ENCODE measurements around the gene ARRDC2. TPM values are rescaled to one million over a fixed set of nuclear protein-coding genes. Genes with fewer than 3 reads are reported as not detected.
A peak's percentile ranks its signal among the peaks of the same experiment; 100 is the strongest.

The ARRDC2 gene
- total RNA-seq, 4 donors from 2014 or later: 31.9 to 64.6 (median 47.5) TPM

- Histone ChIP-seq H3K27ac (peak overlapping the region in 3 of 4 donors; percentile 79 to 83 (median 81)), H3K9me3 (no peaks in the 10 kb centered on the region), H3K27me3 (no peaks in the 10 kb centered on the region), H3K36me3 (peaks cover 0 to 43% of the 10 kb centered on the region in 2 donors), H3K4me3 (no peak overlapping the region), H3K4me1 (peaks cover 0 to 76% (median 28%) of the 10 kb centered on the region in 3 donors)
- no peak for ATAC-seq
- no peak for TF ChIP-seq POLR2AphosphoS5 (IDR thresholded peaks at IDR 0.05)
- no peak for TF ChIP-seq POLR2A (IDR thresholded peaks at IDR 0.05)
- no peak for TF ChIP-seq EP300 (IDR thresholded peaks at IDR 0.05)
- 71 to 87% methylated on average over 1 to 4 of the region's 14 CpGs for WGBS, 2 donors (ENCODE audit: low coverage in 1 of 2)
These were observed 8.4 kb downstream of the ARRDC2 start for GRCh38 chr19:18016209-18016910.

- H3K36me3 ChIP-seq: peaks cover 0 to 33% of the 10 kb centered on the region in 2 donors
- peaks cover 0 to 84% (median 31%) of the 10 kb centered on the region in 3 donors for H3K4me1 ChIP-seq
- no peaks in the 10 kb centered on the region for H3K27me3 ChIP-seq
- H3K9me3 ChIP-seq: no peaks in the 10 kb centered on the region
- TF ChIP-seq EP300 (IDR thresholded peaks at IDR 0.05) (no peak), POLR2AphosphoS5 (IDR thresholded peaks at IDR 0.05) (peak; percentile 8), CTCF (IDR thresholded peaks at IDR 0.05) (no peak), POLR2A (IDR thresholded peaks at IDR 0.05) (no peak)
- peak overlapping the region in 3 of 4 donors; percentile 79 to 83 (median 81) for H3K27ac ChIP-seq
- peak; percentile 6 for ATAC-seq
- no peak overlapping the region for H3K4me3 ChIP-seq
- WGBS, 2 donors (ENCODE audit: low coverage in 1 of 2): 74 to 77% methylated on average over 6 to 15 of the region's 15 CpGs
These were observed 9.5 kb downstream of the ARRDC2 start for GRCh38 chr19:18017275-18018083.

GRCh38 chr19:18020212-18021085 lies 12.5 kb downstream of the ARRDC2 start:
- WGBS, 2 donors (ENCODE audit: low coverage in 1 of 2): 32 to 77% methylated on average over 3 to 12 of the region's 16 CpGs
- ATAC-seq: peak; percentile 82

GRCh38 chr19:18021121-18021755 lies 13.3 kb downstream of the ARRDC2 start:
- H3K4me3 ChIP-seq: no peak overlapping the region
- TF ChIP-seq POLR2AphosphoS5 (IDR thresholded peaks at IDR 0.05): peak; percentile 64
- TF ChIP-seq POLR2A (IDR thresholded peaks at IDR 0.05): no peak
- H3K4me1 ChIP-seq: peaks cover 0 to 84% (median 37%) of the 10 kb centered on the region in 3 donors
- H3K36me3 ChIP-seq: no peaks in the 10 kb centered on the region
- peak overlapping the region; percentile 31 to 83 (median 80) for H3K27ac ChIP-seq
- H3K27me3 ChIP-seq: no peaks in the 10 kb centered on the region
- H3K9me3 ChIP-seq: no peaks in the 10 kb centered on the region
- WGBS, 2 donors (ENCODE audit: low coverage in 1 of 2): 0 to 50% methylated on average over 2 to 3 of the region's 21 CpGs
- ATAC-seq: peak; percentile 60

More at GRCh38 chr19:18020212-18021085, 12.5 kb downstream of the ARRDC2 start:
- Histone ChIP-seq H3K27ac (peak overlapping the region; percentile 3 to 83 (median 80)), H3K4me1 (peaks cover 0 to 86% (median 37%) of the 10 kb centered on the region in 3 donors), H3K9me3 (no peaks in the 10 kb centered on the region), H3K36me3 (peaks cover 0 to 3% of the 10 kb centered on the region in 2 donors), H3K27me3 (no peaks in the 10 kb centered on the region), H3K4me3 (peak overlapping the region in 1 of 2 donors; percentile 8)
- no peak for TF ChIP-seq POLR2A (IDR thresholded peaks at IDR 0.05)
- no peak for TF ChIP-seq EP300 (IDR thresholded peaks at IDR 0.05)
- peak; percentile 75 for TF ChIP-seq POLR2AphosphoS5 (IDR thresholded peaks at IDR 0.05)
- peak in 2 of 4 experiments; percentile 32 to 43 for TF ChIP-seq CTCF (IDR thresholded peaks at IDR 0.05)

GRCh38 chr19:18023622-18024251 lies 15.8 kb downstream of the ARRDC2 start:
- Histone ChIP-seq H3K36me3 (no peaks in the 10 kb centered on the region), H3K9me3 (no peaks in the 10 kb centered on the region), H3K4me1 (peaks cover 0 to 59% (median 28%) of the 10 kb centered on the region in 3 donors), H3K4me3 (no peak overlapping the region), H3K27me3 (no peaks in the 10 kb centered on the region), H3K27ac (peak overlapping the region; percentile 29 to 83 (median 80))
- no CpG with 5 or more reads among the region's 23 CpGs for WGBS, 2 donors (ENCODE audit: low coverage in 1 of 2)
- TF ChIP-seq POLR2AphosphoS5 (IDR thresholded peaks at IDR 0.05) (peak; percentile 56), POLR2A (IDR thresholded peaks at IDR 0.05) (no peak), EP300 (IDR thresholded peaks at IDR 0.05) (no peak)
- peak; percentile 60 for ATAC-seq

All from gastroesophageal sphincter (tissue), 4 donors.